Left lobe of liver (tissue), 2 donors: Measurements from ENCODE around the gene ACAN. TPM values are rescaled to one million over a fixed set of nuclear protein-coding genes. Genes with fewer than 3 reads are reported as not detected.

Source experiments
- ATAC-seq: fragments of 200-7000 bp; cut with Tn5 transposase; one replicate; pipeline ENCODE4 v1.9.1; 2020; ENCODE audit warnings: mild to moderate bottlenecking, moderate library complexity
- DNase-seq: peaks from one replicate; pipeline ENCODE4 v3.0.0-alpha.2; 2020; ENCODE audit warnings: low spot score
- total RNA-seq: library from RNA; stranded (reverse); gene quantifications from one replicate; pipeline ENCODE4 v1.2.1, GENCODE V29; 2021
- donor health status: DM: no; HTN: no; CAD: no; lungs with moderate emphysema.
- donor health status: DM: no; HTN: yes; CAD: no.

Gene ACAN
- total RNA-seq, 1 donor from 2014 or later: not detected

- DNase-seq: no peak
- no peak for ATAC-seq
Observed at GRCh38 chr15:88900309-88900981, 97.2 kb downstream of the ACAN start.

GRCh38 chr15:88900982-88901418 is 97.8 kb downstream of the ACAN start:
- ATAC-seq (no peak), DNase-seq (no peak)

DNA sequence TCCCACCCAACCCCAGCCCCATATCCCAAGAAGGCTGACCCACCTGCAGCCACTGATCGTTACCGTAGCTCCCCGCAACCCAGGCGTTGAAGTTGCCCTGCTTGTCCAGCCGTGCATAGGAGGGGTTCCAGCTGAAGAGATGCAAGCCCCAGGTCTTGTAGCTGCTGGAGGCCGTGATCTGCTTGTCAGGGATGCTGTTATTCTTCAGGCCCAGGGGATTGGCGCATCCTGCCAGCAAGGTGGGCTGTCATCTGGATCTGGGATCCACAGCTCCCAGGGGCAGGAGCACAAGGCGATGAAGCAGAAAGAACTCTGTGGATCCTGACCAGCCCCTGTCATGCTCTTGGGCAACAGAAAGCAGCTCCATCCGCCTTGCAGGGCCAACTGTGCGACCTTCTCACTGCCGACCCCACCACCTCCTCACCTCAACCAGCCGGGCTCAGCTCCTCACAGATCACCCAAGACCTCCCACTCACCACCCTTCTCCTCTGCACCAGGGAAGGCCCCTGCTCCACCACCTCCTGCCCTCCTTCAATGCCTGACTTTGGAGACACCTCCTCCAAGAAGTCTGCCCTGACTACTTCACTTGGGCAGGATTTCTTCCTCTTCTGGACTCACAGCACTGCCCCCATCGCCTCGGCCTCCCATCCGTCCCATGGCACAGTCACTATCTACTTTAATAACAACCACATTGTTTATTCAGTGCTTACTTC is 98.4 kb downstream of the ACAN start:
- DNase-seq (no peak), ATAC-seq (no peak)

DNA sequence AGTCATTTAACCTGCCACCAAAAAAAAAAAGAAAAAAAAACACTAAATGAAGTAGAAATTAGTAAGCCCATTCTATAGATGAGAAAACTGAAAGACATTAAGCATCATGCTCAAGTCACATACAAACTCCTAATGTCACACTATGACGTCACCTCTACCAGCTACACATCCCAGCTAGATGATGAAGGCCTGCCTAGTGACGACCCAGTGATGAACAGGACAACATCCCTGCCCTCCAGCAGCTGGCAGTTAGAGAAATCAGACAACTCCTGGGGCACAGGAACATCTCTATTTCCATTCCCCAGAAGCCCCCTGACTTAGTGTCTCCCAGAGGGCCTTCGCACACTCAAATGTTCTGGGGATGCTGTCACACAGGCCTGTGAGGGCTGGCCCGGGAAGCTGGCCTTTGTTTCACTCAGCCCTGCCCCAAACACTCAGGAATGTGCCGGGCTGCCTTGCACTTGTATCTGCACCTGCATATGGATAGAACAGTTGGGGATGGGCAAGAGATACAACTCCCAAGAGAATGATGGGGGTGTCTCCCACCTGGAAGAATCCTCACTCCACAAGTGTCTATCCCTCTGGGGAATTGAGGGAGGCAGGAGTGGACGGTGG is 99.1 kb downstream of the ACAN start:
- DNase-seq: no peak
- ATAC-seq: no peak

DNA sequence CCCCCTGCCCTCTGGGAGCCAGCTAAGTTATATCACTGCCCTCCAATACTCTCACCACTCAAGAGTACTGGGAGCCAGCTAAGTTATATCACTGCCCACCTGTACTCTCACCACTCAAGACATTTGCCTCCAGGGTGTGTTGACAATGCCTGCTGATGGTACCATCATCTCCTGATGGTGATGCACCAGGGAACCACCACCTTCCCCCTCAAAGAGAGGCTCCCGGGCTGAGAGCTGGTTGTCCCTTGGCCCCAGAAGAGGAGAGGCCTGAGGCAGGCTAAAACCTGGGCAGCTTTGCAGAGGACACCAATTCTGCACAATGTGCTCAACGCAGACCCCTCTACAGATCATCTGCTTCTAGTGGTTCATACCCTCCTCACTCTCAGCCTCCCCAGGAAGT is 99.6 kb downstream of the ACAN start:
- DNase-seq (no peak), ATAC-seq (no peak)

GRCh38 chr15:88904257-88904623 is 101.0 kb downstream of the ACAN start:
- DNase-seq (no peak), ATAC-seq (no peak)

DNA sequence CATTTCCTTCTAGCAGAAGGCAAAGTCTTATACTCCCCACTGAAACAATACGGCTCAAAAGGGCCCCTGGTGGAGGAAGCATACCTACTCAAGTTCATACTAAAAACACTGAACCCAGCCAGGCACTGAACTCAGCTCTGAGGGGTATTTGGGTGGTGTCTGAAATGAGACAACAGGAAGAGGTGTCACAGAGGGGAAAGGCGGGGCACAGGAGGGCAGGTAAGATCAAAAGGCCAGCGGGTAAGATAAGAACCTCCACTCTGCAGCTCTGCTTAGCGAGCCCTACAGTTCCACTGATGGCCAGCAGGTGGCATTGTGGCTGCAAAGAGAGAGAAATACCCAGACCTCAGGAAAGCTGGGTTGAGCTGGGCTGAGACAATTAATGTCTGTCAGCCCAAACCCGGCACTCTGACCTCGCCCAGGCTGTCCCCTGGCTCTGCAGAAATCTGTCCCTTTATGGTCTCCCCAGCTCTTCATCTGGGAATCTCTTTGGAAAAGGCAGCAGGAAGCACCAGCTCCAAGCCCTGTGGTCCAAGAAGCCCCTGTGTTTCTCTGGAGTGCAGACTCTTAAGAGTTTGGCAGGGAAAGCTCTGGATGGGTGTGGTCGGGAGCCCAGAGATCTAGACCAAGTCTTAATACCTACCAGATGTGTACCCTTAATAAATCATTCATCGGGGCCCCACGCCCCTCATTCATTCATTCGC is 101.5 kb downstream of the ACAN start:
- DNase-seq (peak; percentile 79), ATAC-seq (peak; percentile 98)

GRCh38 chr15:88905576-88905975 is 102.3 kb downstream of the ACAN start:
- ATAC-seq (no peak), DNase-seq (no peak)

- ATAC-seq: no peak
- no peak for DNase-seq
Observed at GRCh38 chr15:88906130-88906529, 102.9 kb downstream of the ACAN start.

- ATAC-seq (no peak), DNase-seq (no peak)
Observed at GRCh38 chr15:88906551-88906950, 103.3 kb downstream of the ACAN start.

- no peak for ATAC-seq
Observed at GRCh38 chr15:88907111-88907510, 103.9 kb downstream of the ACAN start.

DNA sequence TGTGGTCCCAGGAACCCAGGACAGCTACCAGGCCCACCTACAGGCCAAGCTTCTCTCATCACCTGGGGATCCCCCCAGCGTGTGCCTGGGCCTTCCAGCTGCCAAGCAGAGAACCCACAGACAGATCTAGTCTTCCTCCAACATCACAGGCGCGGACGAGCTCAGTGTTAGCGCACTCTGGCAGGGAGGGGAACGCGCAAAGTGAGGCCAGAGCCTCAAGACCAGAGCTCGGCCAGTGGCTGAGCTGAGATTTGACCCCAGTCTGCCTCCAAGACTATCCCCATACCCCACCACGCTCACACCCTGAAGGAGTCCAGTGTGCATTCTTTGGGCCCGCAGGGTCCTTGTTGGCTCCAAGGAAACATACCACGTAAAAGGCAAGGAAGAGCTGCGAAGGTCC is 104.9 kb downstream of the ACAN start:
- ATAC-seq: no peak
- DNase-seq: no peak

More at GRCh38 chr15:88907111-88907510, 103.9 kb downstream of the ACAN start:
- DNase-seq: no peak

DNA sequence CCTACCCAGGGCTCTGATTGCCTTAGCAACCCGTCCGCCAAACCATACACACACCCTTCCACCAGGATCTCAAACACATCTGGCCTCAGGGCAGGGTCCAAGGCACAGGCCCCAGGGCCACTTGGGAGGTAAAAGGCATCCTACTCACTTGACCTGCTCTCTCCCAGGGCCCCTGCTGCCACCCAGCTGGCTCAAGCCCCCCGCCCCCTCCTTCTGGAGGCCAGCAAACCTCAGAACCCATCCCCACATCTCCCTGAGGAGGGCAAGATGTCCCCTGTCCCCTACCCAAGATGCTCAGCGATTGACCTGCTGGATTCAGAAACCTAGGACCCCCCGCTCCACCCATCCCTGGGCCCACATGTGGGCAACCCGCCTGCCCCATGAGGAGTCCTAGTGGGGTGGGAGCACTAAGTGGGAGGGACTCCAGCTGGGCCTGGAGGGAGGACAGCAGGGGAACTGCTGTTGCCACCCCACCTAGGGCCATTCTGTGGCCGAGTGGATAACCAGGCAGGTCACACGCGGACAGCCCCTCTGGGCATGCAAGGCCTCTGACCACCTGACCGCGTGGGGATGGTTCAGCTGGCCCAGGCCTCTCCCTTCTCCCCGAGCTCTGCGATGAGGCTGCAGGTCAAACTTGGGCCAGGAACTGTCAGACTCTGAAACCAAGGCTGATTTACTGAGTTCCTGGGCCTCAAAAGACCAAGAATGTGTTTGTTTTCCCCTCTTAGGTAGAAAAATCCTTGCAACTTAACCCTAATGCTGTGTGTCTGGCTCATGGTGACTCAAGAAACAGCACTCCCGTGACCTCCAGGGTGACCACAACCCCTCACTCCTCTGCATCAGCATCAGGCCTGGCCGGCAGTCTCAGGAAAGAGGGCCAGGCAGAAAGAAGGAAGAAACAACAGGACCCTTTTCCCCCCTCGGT is 105.7 kb downstream of the ACAN start:
- no peak for ATAC-seq
- no peak for DNase-seq

DNA sequence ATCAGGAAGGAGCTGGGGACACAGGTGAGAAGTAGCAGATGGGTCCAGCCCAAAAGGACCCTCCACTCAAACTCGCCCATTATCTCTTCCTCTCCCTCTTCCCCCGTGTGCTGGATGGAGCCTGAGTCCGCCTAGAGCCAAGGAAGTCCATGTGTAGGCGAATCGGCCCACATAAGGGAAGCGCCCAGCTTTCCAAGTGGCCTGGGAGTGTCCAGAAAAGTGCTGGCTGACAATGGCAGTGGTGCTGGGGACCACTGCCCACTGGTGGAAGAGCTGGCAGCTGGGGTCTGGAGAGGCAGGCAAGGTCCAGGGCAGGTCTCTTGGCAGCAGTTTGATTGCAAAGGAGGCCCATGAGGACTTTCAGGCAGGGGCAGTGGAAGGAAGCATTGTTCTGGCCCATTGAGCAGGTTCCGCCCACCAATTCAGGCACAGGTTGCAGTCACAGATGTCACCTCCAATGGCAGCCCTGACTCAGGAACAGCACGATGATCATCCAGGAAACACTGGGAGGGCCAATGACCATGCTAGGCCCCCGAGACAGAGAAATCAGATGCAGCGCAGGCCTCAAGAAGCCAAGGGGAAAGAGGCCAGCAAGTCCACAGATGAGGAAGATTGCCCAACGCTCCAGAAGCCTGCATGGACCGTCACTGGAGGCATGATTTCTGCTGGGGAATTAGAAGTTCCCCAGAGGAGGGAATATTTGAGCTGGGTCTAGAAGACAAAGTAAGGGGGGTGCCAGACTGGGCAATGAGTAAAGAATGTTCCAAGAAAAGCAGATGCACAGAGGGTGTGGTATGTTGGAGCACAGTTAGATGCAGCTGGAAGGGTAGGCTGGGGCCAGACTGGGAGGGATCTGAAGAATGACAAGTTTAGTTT is 107.0 kb downstream of the ACAN start:
- ATAC-seq: no peak

GRCh38 chr15:88911766-88912118 is 108.5 kb downstream of the ACAN start:
- DNase-seq (no peak), ATAC-seq (no peak)

More for the DNA sequence above, 107.0 kb downstream of the ACAN start:
- DNase-seq: no peak

- DNase-seq: no peak
- peak; percentile 65 for ATAC-seq
Observed at GRCh38 chr15:88912500-88912921, 109.3 kb downstream of the ACAN start.

GRCh38 chr15:88913017-88913849 is 110.0 kb downstream of the ACAN start, which contains the start of gene MFGE8:
Gene MFGE8 (minus strand): TSS chr15:88913379. CDS start chr15:88913319, 60 bp downstream.
- ATAC-seq: peak; percentile 91
- peak; percentile 76 for DNase-seq

DNA sequence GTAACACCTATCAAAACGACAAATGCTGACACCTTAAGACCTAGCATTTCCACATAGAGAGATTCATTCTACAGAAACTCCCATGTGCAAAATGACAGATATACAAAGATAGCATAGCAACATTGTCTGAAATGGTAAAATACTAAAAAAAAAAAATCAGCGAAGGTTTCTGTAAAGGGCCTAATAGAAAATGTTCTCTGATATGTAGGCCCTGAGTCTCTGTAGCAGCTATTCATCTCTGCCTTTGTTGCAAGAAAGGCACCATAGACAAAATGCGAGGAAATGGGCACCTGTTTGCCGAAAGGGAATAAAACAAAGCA is 110.6 kb downstream of the ACAN start:
- DNase-seq: no peak
- ATAC-seq: no peak

DNA sequence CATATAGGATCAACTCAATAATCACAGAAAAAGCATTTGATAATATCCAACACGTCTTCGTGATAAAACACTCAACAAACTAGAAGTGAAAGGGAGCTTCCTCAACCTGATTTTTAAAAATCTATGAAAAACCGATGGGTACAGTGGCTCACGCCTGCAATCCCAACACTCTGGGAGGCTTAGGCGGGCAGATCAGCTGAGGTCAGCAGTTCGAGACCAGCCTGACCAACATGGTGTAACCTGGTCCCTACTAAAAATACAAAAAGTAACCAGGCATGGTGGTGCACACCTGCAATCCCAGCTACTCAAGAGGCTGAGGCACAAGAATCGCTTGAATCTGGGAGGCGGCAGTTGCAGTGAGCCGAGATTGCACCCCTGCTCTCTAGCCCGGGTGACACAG is 112.1 kb downstream of the ACAN start:
- ATAC-seq (no peak), DNase-seq (no peak)
